ENCODE data around the gene KLF7.

The KLF7 gene

GRCh38 chr2:207165121-207166038 is at the start of gene KLF7:
KLF7 (minus strand) TSS chr2:207165948; CDS start chr2:207165568, 380 bp downstream.
- peak; percentile 70 for DNase-seq

GRCh38 chr2:207215308-207215707 is 49.6 kb upstream of the KLF7 start:
- DNase-seq = no peak

- DNase-seq = no peak
Observed at GRCh38 chr2:207214446-207214845, 48.7 kb upstream of the KLF7 start.

GRCh38 chr2:207206011-207206410 is 40.3 kb upstream of the KLF7 start:
- no peak for DNase-seq

DNA sequence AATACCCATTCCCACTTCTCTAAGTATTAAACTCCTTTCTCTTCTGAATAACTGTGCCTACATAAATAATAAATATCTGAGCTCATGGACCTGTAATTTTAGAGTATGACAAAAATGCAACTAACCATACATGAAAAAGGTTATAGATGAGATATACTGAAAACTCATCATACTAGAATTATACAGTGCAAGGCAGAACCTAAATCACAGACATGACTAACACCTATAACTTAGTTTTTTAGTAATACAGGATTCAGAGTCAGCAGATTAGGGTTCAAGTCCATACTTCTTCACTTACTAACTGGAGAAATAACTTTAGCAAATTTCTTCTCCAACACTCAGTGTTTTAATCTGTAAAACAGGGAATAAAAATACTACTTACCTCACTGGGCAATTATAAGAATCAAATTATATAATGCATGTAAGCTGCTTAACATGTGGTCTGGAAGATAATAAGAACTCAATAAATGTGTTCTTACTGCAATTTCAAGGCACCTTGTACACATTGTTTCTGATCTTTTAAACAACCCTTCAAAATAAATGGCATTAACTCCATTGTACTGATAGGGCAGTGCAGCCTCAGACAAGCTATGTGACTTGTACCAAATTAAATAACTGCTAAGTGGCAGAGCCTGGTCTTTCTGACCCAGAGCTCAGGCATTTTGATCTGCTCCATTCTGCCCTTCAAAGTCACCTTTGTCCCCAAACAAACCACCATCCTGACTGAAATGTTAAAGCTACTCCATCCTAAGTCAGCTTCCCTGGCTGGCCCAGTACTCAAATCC is 39.6 kb upstream of the KLF7 start:
- no peak for DNase-seq

DNA sequence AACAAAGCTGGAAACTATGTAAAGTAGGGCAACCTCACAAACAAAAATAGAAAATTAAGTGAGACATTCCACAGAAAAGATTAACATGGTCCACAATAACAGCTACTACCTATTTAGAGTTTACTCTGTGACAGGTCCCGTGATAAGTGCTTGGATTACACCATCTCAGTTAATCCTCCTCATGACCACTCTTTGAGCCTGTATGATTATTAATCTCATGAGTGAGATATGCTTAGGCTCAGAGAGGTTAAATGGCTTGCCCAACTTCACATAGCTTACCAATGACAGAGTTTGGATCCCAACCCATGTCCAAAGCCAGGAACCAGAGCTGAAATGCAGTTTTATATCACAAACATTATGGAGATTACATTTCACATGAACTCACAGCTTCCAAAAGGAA is 37.3 kb upstream of the KLF7 start:
- DNase-seq = no peak

DNA sequence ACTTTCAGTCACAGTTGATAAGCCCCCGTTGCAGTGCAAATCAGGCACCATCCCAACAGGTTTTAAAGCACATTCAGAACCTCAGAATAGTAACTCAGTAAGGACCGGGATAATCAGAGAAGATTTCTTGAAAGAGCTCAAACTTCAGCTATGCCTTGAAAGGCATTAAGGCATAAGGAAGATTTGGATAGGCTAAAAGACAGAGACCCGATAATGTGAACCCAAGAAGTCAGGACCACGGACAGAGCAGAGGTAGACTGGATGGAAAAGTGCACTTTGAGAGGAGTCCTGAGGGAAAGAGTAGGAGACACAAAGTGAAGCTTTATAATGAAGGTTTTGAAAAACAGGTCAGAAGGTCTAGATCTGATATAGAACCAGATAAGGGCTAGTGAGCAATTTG is 36.9 kb upstream of the KLF7 start:
- DNase-seq = peak; percentile 4

- DNase-seq = no peak
Observed at GRCh38 chr2:207201416-207201815, 35.7 kb upstream of the KLF7 start.

GRCh38 chr2:207200136-207200535 is 34.4 kb upstream of the KLF7 start:
- no peak for DNase-seq

DNA sequence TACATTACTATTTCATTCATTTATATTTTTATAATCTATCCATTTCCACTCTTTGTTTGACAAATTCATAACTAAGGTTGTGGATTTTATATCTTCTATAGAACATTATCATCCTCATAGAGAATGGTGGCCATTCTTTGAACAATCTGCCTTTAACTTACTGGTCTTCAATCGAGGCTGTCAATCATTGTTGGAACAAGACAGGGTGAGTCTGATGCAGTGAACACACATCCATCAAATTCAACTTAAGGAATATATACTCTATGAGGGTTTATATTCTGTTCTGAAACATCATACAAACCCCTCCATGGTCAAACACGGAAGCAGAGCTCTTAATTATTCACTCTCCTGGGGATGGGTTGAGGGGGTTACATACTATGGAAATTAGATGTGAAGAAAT is 28.3 kb upstream of the KLF7 start:
- DNase-seq = no peak

DNA sequence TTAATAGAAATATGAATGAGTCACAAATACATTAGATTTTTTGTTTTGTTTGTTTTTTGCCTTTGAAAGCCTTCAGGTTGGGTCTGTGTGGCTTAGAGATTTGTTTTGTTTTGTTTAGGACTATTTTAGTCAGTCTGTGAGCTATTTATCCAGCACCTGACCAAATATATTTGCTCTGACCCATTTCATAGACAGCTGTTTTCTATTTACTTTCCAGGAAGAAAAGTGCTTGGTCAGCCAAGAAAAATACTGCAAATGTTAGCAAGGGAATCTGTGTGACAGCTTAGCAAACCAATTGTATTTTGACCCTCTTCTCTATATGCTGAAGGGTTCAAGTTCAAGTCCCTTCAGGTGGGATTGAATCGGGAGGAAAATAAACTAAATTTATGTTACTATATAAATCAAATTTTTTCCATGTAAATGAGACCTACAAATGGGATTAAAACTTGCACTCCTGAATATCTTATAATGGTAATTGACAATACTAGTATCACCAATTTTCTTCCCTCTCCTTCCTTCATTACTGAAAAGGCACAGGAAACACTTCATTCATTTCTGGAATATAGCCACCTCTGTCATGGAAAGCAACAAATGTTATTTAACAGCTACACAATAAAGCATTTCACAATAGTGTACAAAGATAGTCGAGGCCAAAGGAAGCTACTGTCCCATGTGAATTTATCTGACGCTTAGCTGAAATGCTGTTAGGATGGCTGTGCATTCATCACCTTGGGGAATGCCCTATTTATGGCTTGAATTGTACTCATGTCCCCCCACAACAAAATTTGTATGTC is 23.1 kb upstream of the KLF7 start:
- DNase-seq = no peak

DNA sequence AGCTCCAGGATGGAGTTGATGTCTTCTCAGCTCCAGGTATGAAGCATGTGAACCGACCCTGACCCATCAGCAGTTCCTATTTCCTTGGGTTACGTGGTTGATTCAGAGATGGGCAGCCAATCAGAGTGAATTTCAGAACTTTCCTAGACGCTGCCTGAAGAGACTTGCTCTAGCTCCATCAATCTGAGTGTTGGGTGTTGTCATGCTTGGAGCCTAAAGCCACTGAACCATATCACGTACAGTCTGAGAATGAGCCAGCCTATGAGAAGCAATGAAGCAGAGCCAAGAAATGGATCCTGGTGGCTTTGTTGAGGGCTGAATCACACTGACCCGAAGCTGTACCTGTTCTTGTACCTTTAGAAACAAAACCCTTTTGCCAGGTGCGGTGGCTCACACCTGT is 19.6 kb upstream of the KLF7 start:
- no peak for DNase-seq

GRCh38 chr2:207184768-207185167 is 19.0 kb upstream of the KLF7 start:
- DNase-seq = no peak

DNA sequence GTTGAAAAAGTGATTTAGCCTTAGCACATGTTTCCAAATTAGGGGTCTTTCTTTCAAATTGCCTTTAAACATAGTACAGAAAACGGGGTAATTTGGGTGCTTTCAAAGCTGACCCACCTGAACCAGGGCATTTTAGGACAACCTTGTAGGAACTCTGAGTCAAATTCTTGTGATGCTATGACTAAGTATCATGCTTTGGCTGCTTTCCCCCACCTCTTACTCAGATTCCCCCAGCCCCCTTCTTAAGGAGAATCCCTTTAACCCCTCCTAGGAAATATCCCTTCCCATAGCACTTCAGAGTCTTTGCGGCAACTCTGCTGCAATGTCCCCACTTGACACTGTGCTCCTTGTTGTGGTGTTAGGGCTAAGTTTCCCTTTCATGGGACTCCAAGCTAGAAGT is 18.6 kb upstream of the KLF7 start:
- DNase-seq = no peak

DNA sequence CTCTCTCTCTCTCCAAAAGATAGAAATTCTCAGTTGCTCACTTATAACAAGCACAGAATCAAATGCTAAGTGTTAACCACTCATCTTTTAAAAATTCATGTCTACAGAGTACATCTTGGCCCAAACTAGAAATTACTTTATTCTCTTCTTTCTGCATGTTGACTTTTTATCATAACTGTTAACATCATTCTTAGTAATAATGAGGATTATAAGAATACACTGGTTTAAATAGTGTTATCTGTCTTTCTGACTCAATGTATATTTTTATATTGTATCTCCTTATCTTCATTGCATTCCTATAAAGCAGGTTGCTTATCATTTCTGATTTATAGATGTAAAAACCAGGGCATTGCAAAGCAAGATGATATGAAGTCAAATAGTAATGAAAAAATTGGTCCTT is 17.8 kb upstream of the KLF7 start:
- no peak for DNase-seq

- no peak for DNase-seq
Observed at GRCh38 chr2:207182911-207183310, 17.2 kb upstream of the KLF7 start.

- no peak for DNase-seq
Observed at GRCh38 chr2:207181526-207182274, 16.0 kb upstream of the KLF7 start.

- DNase-seq = no peak
Observed at GRCh38 chr2:207180741-207181140, 15.0 kb upstream of the KLF7 start.

DNA sequence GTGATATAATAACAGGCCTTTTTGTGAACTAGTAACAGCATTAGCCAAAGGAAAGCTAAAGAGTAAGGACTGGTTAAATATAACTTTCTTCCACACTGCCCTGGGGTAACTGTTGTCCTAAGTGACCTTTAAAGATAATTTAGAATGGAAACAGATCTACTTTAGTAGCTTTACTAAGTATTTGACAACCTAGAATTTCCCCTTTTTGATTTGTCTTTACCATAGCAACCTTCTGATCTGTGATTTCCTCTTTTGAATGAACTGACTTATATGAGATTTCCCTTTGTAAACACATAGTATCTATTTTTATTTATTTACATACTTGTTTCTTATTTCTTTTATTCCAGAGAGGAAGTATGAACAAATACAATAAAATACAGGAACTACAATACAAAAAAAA is 10.5 kb upstream of the KLF7 start:
- no peak for DNase-seq

GRCh38 chr2:207173641-207174040 is 7.9 kb upstream of the KLF7 start:
- DNase-seq = no peak

DNA sequence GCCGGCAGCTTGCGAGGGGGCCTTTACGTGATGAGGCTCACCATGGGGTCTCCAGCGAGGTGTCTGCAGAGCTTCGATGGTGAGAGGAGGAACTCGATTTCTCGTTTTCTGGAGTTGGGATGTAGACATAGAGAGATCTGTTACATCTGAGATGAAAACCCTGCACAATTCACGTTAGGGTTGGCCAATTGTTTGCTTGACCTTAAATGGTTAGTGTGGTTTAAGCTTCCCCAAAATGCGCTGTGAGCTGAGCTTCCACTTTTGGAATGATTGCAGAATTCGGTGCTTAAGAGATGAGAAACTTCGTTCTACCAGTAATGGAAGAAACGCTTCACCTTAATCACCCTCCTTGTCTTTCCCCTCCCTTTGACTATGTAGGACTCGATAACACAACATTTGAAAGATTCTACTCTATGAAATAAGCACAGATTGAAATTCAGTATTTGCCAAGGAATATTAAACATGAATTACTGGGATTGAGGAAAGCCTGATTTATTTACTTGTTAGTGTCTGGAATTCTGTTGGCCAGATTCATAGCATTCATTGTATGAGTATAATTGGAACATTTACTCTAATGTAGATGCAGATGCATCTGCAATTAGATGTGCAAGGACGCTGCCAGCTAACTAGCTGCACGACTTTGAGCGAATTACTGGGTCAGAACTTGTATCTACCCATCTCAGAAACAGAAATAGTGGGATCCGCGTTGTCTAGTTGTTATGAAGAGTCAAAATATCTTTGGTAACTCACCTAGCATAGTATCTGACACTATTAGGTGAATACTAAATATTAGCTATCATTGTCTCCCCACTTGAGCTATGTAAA is 1.6 kb upstream of the KLF7 start:
- no peak for DNase-seq
